IPS-15b (cell line): ENCODE data around the gene BSG.
"Not testable (repeated sequence)": the region's sequence is repeated elsewhere in the genome, so short reads cannot be mapped to it uniquely, and the experiment has no call there.

Experiments
- H3K27me3 ChIP-seq: one replicate; pipeline ENCODE4 v1.6.1; 2013; ENCODE audit warnings: low read length; ENCODE audit not compliant: control insufficient read depth, insufficient read depth
- H3K36me3 ChIP-seq: one replicate; pipeline ENCODE4 v1.6.1; 2013; ENCODE audit warnings: low read length; ENCODE audit not compliant: control insufficient read depth, insufficient read depth
- H3K4me1 ChIP-seq: one replicate; pipeline ENCODE4 v1.6.1; 2013; ENCODE audit warnings: mild to moderate bottlenecking, low read length; ENCODE audit not compliant: control insufficient read depth, insufficient read depth
- H3K4me3 ChIP-seq: one replicate; pipeline ENCODE4 v1.5.1; 2013; ENCODE audit warnings: low read depth, low read length
- H3K9ac ChIP-seq: one replicate; pipeline ENCODE4 v1.6.1; 2013; ENCODE audit warnings: low read depth, mild to moderate bottlenecking, low read length
- H3K9me3 ChIP-seq: one replicate; pipeline ENCODE4 v1.6.1; 2013; ENCODE audit warnings: mild to moderate bottlenecking, low read length; ENCODE audit not compliant: control insufficient read depth, insufficient read depth

BSG gene

GRCh38 chr19:616062-616700 lies 43.8 kb downstream of the BSG start:
- Histone ChIP-seq H3K4me3 (no peak overlapping the region), H3K9me3 (no peaks in the 10 kb centered on the region), H3K4me1 (no peaks in the 10 kb centered on the region), H3K36me3 (peaks cover 41% of the 10 kb centered on the region), H3K27me3 (no peaks in the 10 kb centered on the region), H3K9ac (no peak overlapping the region)

- Histone ChIP-seq H3K9ac (no peak overlapping the region), H3K36me3 (peaks cover 47% of the 10 kb centered on the region), H3K4me1 (no peaks in the 10 kb centered on the region), H3K4me3 (no peak overlapping the region), H3K27me3 (no peaks in the 10 kb centered on the region), H3K9me3 (no peaks in the 10 kb centered on the region)
Observed at GRCh38 chr19:616747-617526, 44.5 kb downstream of the BSG start.

GRCh38 chr19:617551-618246 lies 45.3 kb downstream of the BSG start:
- H3K27me3 ChIP-seq, result no peaks in the 10 kb centered on the region
- no peaks in the 10 kb centered on the region for H3K4me1 ChIP-seq
- no peak overlapping the region for H3K4me3 ChIP-seq
- peaks cover 54% of the 10 kb centered on the region for H3K36me3 ChIP-seq
- no peaks in the 10 kb centered on the region for H3K9me3 ChIP-seq
- H3K9ac ChIP-seq, result no peak overlapping the region

- Histone ChIP-seq H3K9me3 (no peaks in the 10 kb centered on the region), H3K9ac (no peak overlapping the region), H3K36me3 (peaks cover 59% of the 10 kb centered on the region), H3K4me3 (no peak overlapping the region), H3K27me3 (no peaks in the 10 kb centered on the region), H3K4me1 (no peaks in the 10 kb centered on the region)
Observed at GRCh38 chr19:618247-618619, 45.8 kb downstream of the BSG start.

GRCh38 chr19:618674-619285 lies 46.4 kb downstream of the BSG start:
- no peaks in the 10 kb centered on the region for H3K27me3 ChIP-seq
- H3K4me3 ChIP-seq, result no peak overlapping the region
- H3K36me3 ChIP-seq, result peaks cover 64% of the 10 kb centered on the region
- no peak overlapping the region for H3K9ac ChIP-seq
- no peaks in the 10 kb centered on the region for H3K9me3 ChIP-seq
- H3K4me1 ChIP-seq, result no peaks in the 10 kb centered on the region

GRCh38 chr19:619286-620002 lies 47.0 kb downstream of the BSG start:
- Histone ChIP-seq H3K27me3 (no peaks in the 10 kb centered on the region), H3K9ac (no peak overlapping the region), H3K4me3 (no peak overlapping the region), H3K9me3 (no peaks in the 10 kb centered on the region), H3K36me3 (peaks cover 65% of the 10 kb centered on the region), H3K4me1 (no peaks in the 10 kb centered on the region)

- H3K4me3 ChIP-seq, result no peak overlapping the region
- H3K27me3 ChIP-seq, result no peaks in the 10 kb centered on the region
- H3K9ac ChIP-seq, result no peak overlapping the region
- H3K9me3 ChIP-seq, result no peaks in the 10 kb centered on the region
- H3K36me3 ChIP-seq, result peaks cover 69% of the 10 kb centered on the region
- H3K4me1 ChIP-seq, result no peaks in the 10 kb centered on the region
Observed at GRCh38 chr19:620166-620862, 47.9 kb downstream of the BSG start.

GRCh38 chr19:621191-621590 lies 48.8 kb downstream of the BSG start:
- H3K27me3 ChIP-seq, H3K4me1 ChIP-seq, H3K9me3 ChIP-seq, H3K9ac ChIP-seq, H3K4me3 ChIP-seq: not testable (repeated sequence)
- H3K36me3 ChIP-seq, result peaks cover 69% of the 10 kb centered on the region

- Histone ChIP-seq H3K4me1 (no peaks in the 10 kb centered on the region), H3K4me3 (no peak overlapping the region), H3K36me3 (peaks cover 69% of the 10 kb centered on the region), H3K27me3 (no peaks in the 10 kb centered on the region), H3K9me3 (no peaks in the 10 kb centered on the region), H3K9ac (no peak overlapping the region)
Observed at GRCh38 chr19:621819-622218, 49.4 kb downstream of the BSG start.

GRCh38 chr19:622666-623065 lies 50.3 kb downstream of the BSG start:
- H3K36me3 ChIP-seq, result peaks cover 70% of the 10 kb centered on the region
- no peaks in the 10 kb centered on the region for H3K27me3 ChIP-seq
- H3K9ac ChIP-seq, result no peak overlapping the region
- H3K4me3 ChIP-seq, result no peak overlapping the region
- no peaks in the 10 kb centered on the region for H3K9me3 ChIP-seq
- no peaks in the 10 kb centered on the region for H3K4me1 ChIP-seq
